Fibroblast of skin of right biceps (primary cell): ENCODE measurements around the gene DDX18.
A peak's percentile ranks its signal among the peaks of the same experiment; 100 is the strongest.
"Not testable (repeated sequence)": the region's sequence is repeated elsewhere in the genome, so short reads cannot be mapped to it uniquely, and the experiment has no call there.

Source experiments
- DNase-seq: peaks from one replicate; pipeline ENCODE4 v3.0.0-alpha.2; 2013

The DDX18 gene

DNA sequence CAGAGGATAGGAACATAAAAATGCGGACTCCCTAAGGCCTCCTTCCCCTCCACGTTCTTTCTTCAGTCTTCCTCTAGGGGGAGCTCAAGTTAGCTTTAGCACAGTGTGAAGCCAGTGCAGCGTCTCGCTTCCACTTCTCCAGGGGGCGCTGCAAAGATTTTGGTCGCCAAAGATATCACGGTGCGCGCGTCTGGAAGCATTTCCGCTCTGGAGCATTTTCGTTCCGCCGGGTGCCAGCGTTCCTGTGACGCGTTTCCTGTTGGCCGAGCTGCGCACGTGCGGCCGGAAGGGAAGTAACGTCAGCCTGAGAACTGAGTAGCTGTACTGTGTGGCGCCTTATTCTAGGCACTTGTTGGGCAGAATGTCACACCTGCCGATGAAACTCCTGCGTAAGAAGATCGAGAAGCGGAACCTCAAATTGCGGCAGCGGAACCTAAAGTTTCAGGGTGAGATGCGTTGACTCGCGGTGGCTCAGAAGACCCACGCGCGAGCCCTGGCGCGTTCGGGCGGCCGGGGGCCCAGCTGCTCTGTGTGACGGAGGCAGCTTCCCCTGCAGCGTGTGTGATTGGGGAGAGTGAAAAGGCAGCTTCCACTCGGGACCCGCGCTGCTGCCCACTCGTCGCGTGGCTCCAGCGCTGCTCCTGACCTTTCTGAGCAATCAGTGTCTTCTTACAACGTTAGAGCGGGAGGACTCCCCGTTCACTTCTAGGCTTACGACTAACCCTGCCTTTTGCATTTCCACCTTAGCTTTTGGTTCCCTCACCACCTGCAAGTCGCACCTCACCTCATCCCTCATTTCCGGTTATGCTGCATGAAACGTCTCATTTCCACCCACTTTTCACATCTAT, at the start of gene DDX18:
DDX18 (plus strand) TSS at position 275 of the 848 bp plus-strand sequence; CDS start at position 362, 87 bp downstream.
- peak; percentile 98 for DNase-seq

DNA sequence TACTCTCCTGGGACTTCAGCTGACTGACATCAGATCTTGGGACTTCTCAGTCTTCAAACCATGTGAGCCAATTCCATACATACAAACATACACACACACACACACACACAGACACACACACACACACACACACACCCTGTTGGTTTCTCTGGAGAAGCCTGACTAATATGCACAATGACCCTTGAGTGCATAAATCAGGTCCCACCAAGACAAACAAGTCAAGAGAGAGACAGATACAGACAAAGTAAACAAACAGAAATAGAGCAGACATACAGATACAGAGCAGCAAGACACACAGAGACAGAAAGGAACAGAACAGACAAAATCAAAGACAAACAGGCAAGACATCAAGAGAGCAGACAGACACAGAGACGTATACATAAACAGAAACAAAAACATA, 43.8 kb upstream of the DDX18 start:
- DNase-seq, result no peak

DNA sequence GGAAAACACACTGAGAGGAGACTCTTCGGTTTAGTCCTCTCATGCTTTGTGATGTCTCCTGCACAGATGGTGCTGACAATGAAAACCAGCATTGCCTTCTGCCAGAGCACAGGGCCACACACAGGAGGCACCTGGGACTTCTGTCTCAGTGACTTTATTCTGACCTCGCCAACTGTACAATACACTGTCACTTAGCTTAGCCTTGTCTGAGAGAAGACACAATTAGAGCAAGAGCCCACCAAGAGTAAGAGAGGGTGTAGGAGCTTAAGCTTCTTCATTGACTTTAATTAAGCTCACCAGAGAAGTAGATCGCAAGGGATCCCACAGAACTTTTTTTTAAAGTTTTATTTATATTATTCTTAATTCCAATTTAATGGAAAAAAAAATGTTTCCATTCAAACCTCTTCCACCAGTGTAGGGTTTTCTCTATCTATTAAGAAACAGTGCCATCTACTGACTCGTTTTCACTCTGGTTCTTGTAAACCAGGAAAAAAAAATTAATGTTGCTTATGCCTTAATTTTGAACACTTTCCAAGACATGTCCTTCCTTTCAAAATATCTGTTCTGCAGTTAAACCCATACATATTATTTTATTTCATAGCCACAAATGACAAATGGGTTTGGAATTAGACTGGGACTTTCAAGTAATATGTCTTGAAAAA, 42.4 kb upstream of the DDX18 start:
- peak; percentile 30 for DNase-seq

DNA sequence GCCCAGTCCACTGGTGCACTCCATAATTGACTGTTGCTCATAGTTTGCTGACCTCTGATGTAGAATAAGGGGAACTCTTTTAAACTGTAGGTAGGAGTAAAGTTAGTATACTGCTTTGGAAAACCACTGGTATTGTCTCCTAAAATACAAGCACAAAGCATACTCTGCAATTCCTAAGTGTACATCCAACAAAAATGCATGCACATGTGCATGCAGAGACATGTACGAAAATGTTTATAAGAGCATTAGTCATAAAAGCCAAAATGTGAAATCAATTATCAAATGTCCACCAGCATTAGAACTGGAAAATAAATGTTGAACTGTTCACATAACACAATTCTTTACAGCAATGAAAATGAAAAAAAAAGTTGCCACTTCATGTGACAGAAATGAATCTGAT, 39.8 kb upstream of the DDX18 start:
- DNase-seq, result peak; percentile 9

DNA sequence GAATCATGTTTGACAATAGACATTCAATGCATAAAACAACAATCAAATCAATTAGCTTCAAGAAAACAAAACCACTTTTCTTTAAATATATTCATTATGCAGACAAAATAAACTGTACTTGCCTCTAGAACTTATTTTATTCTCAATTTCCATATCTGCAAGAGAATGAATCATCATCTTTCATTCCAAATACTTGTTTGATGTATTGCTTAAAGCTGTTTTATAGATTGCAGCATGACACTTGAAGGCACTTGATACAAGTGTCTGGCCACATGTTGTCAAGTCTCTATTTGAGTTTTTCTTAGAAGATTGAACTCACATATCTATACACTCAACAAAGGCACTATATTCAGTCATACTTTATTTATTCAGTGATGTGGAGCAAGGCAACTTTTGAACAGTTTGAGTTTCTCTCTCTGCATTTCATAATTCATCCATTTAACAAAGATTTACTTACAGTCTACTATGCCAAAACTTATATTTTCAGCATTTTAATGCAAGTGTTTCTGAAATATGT, 38.7 kb upstream of the DDX18 start:
- no peak for DNase-seq

DNA sequence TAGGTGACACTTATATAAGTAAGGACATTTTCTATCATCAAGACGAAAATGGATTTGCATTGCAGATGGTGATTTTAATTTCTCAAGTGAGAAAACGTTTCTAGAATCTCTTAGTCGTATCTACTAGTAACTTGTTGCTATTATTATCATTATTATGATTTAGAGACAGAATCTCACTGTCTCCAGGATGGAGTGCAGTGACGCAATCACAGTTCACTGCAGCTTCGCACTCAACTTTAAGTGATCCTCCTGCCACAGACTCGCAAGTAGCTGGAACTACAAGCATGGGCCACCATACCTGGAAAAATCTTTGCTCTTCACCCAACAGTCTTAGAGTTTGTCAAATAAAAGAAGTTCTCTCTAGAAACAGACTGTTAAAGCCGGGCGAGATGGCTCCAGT, 37.6 kb upstream of the DDX18 start:
- no peak for DNase-seq

DNA sequence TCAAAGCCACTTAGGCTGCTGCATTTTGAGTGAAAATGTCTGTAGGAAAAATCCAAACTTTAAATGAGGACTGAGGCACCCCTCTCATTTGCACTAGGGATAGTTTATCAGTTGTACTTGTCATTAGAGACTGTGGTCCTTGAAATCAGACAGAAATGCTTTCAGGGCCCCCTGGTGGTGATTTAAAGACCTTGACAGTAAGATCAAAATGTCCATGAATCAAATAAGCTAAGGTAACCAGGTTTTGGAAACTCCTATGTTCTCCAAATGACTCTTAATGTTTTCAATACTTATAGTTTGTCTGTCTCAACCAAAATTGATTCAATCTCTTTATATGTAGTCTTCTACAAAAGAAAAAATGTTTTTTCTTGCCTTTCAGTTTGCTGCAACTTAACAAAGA, 28.8 kb upstream of the DDX18 start:
- DNase-seq, result peak; percentile 34

DNA sequence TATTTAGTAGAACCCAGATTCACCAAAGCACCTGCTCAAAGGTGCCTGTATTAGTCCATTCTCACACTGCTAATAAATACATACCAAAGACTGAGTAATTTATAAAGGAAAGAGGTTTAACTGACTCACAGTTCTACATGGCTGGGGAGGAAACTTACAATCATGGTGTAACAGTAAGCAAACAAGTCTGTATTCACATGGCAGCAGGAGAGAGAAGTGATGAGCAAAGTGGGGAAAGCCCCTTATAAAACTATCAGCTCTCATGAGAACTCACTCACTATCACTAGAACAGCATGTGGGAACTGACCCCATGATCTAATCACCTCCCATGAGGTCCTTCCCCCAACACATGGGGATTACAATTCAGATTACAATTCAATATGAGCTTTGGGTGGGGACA, 28.0 kb upstream of the DDX18 start:
- no peak for DNase-seq

DNA sequence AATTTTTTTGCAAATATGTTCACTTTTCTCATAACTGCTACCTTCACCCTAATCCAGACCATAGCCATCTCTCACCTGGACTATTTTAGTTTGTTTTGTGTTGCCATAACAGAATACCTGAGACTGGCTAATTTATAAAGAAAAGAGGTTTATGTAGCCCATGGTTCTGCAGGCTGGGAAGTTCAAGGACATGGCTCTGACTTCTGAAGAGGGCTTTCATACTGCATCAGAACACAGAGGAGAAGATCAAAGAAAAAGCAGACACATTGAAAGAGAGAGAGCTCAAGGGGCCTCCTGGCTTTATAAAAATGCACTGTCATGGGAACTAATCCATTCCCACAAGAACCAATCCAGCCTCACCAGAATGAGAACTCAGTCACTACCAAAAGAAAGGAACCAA, 25.0 kb upstream of the DDX18 start:
- no peak for DNase-seq

DNA sequence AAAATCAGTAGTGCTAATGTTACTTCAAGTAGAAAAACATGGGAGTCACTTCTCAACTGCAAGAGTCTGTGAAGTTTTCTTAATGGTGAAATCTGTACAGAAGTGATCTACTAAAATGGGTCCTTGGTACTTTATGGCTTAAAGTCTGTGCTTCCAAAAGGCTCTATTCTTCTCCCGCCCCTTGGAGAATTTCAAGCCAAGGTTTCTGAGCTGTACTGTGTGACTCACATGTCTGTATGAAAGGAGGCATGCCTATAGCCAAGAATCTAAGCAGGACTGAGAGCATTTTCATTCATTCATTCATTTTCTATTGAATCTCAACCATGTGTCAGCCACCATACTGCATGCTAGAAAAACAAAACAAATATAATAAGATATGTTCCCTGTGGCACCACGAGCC, 19.8 kb upstream of the DDX18 start:
- DNase-seq, result peak; percentile 30

DNA sequence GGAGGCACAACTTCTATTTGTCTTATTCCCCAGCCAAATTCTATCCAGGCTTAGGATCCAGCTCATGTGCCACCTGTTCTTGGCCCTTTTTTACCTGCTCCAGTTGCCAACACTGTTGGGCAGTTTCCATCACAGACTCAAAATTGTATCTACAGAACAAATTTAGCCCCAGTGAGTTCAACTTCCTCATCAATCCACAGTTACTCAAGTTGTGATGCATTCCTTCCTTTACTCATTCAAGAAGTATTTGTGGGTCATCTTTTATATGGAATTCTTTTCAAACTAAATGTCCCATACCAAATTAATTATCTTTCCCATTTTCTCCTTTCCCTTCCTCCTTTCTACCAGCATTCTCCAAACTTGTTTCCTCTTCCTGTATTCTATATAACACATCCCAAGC, 12.7 kb upstream of the DDX18 start:
- peak; percentile 72 for DNase-seq

DNA sequence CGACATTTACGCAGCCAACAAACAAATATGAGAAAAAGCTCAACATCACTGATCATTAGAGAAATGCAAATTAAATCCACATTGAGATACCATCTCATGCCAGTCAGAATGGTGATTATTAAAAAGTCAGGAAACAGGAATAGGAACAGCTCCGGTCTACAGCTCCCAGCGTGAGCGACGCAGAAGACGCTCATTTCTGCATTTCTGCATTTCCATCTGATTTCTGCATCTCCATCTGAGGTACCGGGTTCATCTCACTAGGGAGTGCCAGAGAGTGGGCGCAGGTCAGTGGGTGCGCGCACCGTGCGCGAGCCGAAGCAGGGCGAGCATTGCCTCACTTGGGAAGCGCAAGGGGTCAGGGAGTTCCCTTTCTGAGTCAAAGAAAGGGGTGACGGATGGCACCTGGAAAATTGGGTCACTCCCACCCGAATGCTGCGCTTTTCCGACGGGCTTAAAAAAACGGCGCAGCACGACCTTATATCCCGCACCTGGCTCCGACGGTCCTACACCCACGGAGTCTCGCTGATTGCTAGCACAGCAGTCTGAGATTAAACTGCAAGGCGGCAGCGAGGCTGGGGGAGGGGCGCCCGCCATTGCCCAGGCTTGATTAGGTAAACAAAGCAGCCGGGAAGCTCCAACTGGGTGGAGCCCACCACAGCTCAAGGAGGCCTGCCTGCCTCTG, 10.7 kb upstream of the DDX18 start:
- DNase-seq, result not testable (repeated sequence)

DNA sequence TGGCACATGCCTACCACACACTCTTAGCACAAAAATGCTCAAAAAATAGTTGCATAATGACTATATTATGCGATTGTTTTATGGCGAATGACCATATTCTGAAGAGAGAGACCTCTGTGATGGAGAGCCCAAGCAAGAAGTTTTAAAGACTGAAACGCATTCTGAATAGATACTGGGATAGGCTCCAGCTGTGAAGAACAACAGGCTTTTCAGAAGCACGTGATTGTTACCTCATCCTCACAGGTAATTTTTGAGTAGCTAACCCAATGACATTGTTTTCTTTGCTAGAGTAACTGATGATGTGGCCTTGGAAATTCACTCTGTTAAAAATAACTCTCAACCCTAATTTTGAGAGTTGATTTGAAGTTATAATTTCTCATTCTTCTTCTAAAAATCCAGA, 2.0 kb upstream of the DDX18 start:
- no peak for DNase-seq

DNA sequence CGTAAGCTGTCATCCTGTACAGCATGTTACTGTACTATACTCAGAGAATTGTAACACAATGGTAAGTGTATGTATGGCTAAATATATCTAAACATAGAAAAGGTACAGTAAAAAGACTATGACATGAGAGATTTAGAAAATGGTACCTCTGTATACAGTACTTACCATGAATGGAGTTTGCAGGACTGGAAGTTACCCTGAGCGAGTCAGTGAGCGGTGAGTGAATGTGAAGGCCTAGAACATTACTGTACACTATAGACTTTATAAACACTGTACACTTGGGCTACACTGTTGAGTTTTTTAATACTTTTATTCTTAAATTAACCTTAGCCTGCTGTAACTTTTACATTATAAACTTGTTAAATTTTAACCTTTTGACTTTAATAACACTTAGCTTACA, 1.5 kb downstream of the DDX18 start:
- no peak for DNase-seq

DNA sequence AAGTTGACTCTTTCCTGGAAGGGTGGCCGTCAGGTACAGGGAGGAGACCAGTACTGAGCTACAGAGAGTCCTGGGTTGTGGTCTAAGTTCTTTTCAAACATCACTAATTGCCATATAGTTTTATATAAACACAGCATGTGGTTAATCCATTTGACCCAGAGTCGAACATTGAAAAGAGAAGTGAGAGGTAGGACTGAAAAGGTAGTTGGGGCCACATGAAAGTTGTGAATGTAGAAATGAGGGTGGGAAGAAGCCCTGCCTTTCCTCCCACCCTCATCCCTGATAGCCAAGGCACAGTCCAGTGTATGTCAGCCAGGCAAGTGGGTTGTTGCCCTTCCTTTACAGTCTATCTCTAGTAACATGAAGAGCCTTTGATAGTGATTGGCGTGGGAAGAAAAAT, 4.4 kb downstream of the DDX18 start:
- DNase-seq, result no peak

DNA sequence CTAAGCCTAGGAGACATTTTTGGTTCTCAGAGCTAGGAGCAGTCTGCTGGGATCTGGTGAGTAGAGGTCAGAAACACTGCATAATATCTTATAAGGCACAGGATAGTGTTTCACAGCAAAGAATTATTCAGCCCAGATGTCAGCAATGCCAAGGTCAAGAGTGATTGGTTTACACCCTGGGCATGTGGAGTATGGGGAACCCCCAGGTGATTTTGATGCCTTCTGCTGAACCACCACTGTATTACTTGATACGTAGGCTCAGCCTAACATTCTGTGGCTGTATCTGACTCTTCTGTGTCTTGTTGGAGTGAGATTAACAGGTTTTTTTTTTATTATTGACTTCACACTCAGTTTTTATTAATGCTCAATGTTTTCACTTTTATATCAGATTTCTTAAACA, 6.0 kb downstream of the DDX18 start:
- no peak for DNase-seq

DNA sequence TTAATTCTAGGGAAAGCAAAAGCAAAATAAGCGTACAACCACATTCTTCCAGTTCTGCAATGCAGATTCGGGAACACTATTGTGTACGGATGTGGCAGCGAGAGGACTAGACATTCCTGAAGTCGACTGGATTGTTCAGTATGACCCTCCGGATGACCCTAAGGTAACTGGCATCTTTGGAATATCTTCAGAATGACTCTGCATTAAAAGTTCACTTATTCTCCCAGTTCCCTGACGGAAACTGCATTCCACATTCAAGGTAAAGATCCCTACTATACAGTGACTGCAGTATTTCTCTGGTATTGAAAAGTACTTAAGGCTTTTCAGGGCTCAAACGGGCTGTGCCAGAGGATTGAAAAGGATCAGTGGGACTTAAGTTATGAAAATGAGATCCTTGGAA, 10.9 kb downstream of the DDX18 start:
- DNase-seq, result no peak

DNA sequence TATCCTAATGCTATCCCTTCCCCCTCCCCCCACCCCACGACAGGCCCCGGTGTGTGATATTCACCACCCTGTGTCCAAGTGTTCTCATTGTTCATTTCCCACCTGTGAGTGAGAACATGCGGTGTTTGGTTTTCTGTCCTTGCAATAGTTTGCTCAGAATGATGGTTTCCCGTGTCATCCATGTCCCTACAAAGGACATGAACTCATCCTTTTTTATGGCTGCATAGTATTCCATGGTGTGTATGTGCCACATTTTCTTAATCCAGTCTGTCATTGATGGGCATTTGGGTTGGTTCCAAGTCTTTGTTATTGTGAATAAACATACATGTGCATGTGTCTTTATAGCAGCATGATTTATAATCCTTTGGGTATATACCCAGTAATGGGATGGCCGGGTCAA, 13.0 kb downstream of the DDX18 start:
- DNase-seq, result not testable (repeated sequence)

DNA sequence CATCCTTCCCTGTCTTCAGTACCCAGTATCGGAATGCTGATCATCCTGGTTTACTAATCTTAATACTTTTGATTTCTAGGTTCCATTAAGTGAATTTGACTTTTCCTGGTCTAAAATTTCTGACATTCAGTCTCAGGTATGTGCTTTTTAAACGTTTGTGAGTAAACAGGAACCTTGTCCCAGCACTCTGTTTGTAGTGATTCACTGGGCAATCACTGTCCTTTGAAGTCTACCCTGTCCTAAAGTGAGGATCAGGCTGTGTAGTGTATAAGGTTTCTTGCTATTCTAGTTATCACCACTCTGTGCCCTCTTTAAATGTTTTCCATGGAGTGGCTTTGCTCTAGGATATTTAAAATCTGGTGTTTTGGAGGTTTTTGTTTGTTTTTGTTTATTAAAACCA, 14.4 kb downstream of the DDX18 start:
- DNase-seq, result no peak

DNA sequence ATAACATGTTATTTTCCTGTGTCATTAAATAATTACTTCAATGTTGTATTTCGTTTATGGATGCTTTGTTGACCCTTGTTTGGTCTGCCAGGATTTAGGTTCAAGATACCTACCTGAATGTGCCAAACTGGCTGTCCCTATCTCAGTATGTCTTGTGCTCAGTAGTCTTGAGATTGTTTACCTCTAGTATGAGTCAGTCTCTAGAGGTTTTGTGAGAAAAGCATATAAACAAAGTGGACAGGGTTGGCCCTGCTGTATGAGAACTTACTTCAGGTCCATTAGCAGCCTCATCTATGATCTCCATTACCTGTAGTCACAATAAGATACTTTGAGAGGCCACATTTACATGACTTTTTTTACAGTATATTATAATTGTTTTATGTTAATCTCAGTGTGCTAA, 17.8 kb downstream of the DDX18 start:
- no peak for DNase-seq

DNA sequence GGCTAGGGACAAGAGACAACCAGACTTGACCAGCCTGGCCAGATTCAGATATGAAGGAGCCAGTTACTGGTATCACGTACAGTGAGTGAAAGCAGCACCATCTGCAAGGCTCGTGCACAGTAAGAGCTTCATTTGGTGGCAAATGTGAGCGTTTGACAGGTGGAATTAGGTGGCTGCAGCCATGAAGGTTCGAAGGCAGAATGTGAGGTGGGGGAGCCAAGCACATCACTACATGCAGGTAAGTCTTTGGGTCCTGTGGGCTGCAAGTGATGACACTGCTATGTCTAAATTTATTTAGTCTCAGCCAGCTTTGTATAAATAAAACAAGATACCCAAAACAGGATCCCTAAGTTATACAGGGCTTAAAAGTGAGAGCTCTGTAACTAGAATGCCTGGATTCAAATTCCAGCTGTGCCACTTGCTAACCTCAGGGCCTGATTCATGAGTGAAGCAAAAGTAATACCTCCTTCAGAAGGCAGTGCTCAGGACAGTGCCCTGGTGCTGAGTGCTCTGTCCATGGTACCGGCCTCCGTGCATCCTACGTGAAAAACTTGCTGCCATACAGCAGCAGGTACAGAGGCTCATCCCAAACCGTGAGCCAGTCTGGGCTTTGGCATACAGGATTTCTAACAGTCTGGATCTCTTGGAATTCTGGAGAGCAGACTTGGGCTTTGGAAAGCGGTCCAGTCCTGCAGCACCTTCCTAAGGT, 18.6 kb downstream of the DDX18 start:
- DNase-seq, result peak; percentile 34

DNA sequence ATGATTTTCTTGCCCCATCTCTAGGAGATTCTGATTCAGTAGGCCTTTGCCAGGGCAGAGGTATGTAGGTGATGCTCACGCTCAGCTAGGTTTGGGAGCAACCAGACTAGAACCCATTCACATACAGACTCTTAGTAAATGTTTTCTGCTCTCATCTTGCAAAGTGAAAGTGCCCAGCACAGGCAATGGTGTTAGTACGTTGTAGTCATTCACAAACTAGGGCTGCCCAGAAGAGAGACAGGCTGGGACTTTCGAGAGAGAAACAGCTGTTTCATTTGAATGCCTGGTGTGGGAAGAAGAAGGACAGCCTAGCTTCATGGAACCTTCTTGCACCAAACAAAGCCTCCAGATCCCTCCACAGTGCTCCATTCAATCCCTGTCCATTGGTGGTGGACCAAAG, 19.4 kb downstream of the DDX18 start:
- DNase-seq, result no peak

DNA sequence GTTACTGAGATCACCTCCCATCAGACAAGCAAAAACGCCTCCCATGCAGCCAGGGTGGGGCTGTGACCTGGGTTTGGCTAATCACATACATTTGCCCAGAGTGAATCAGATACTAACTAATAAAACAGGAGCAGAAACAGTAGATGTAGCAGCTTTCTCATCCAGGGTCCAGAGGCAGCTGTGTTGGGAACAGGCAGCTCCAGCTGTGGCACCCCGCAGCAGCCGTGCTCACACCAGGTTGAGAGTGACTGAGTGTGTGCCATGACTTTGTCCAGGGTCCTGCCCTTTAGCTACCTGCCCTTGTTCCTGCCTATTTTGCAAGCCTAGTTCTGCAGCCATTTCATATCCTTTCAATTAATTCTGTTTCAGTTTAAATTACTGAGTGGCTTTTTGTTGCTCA, 20.5 kb downstream of the DDX18 start:
- no peak for DNase-seq
